Neural progenitor cell (in vitro differentiated cells): ENCODE data around the gene SPSB2. TPM values are rescaled to one million over a fixed set of nuclear protein-coding genes. Genes with fewer than 3 reads are reported as not detected.

Experiments used
- DNase-seq: peaks from one replicate; pipeline ENCODE4 v3.0.0-alpha.2; 2016; ENCODE audit warnings: low spot score
- H2AFZ ChIP-seq: fragments of 200-600 bp; sonication (generic); replicated peaks from 2 replicates; pipeline ENCODE4 v1.6.1; 2016; ENCODE audit warnings: antibody characterized with exemption
- H3F3A ChIP-seq: fragments of 200-600 bp; sonication (generic); 2 replicates; pipeline ENCODE4 v1.6.1; 2016; ENCODE audit warnings: antibody characterized with exemption, low read depth
- H3K27ac ChIP-seq: fragments of 200-600 bp; sonication (generic); 2 replicates; pipeline ENCODE4 v1.5.1; 2016; ENCODE audit warnings: mild to moderate bottlenecking
- H3K27me3 ChIP-seq: fragments of 200-600 bp; sonication (generic); 2 replicates; pipeline ENCODE4 v1.6.1; 2016; ENCODE audit warnings: mild to moderate bottlenecking, moderate library complexity
- H3K36me3 ChIP-seq: fragments of 200-600 bp; sonication (generic); 2 replicates; pipeline ENCODE4 v1.5.1; 2016
- H3K4me1 ChIP-seq: fragments of 200-600 bp; sonication (generic); 2 replicates; pipeline ENCODE4 v1.6.1; 2016; ENCODE audit warnings: mixed run types
- H3K4me2 ChIP-seq: fragments of 200-600 bp; sonication (generic); 2 replicates; pipeline ENCODE4 v1.6.1; 2016
- H3K4me3 ChIP-seq: fragments of 200-600 bp; sonication (generic); 2 replicates; pipeline ENCODE4 v1.5.1; 2016
- H3K79me2 ChIP-seq: fragments of 200-600 bp; sonication (generic); 2 replicates; pipeline ENCODE4 v1.6.1; 2016; ENCODE audit warnings: low read depth
- H3K9ac ChIP-seq: fragments of 200-600 bp; sonication (generic); 2 replicates; pipeline ENCODE4 v1.6.1; 2016
- H3K9me3 ChIP-seq: fragments of 200-600 bp; sonication (generic); 2 replicates; pipeline ENCODE4 v1.5.1; 2016; ENCODE audit warnings: low read depth
- H4K20me1 ChIP-seq: fragments of 200-600 bp; sonication (generic); 2 replicates; pipeline ENCODE4 v1.6.1; 2016; ENCODE audit warnings: low read depth
- H3K27ac Mint-ChIP-seq: 3 replicates; pipeline ENCODE4 v1.8.0; 2021; ENCODE audit warnings: mixed read lengths
- H3K27me3 Mint-ChIP-seq: 2 replicates; pipeline ENCODE4 v1.8.0; 2022; ENCODE audit warnings: low read depth, mild to moderate bottlenecking, inconsistent platforms, moderate library complexity, mixed read lengths; ENCODE audit not compliant: insufficient read depth
- H3K36me3 Mint-ChIP-seq: 3 replicates; pipeline ENCODE4 v1.8.0; 2021; ENCODE audit warnings: mixed read lengths
- H3K4me1 Mint-ChIP-seq: 3 replicates; pipeline ENCODE4 v1.8.0; 2021; ENCODE audit warnings: mixed read lengths
- H3K4me3 Mint-ChIP-seq: 3 replicates; pipeline ENCODE4 v1.8.0; 2021; ENCODE audit warnings: mild to moderate bottlenecking, moderate library complexity, mixed read lengths
- H3K9me3 Mint-ChIP-seq: 3 replicates; pipeline ENCODE4 v1.8.0; 2020; ENCODE audit warnings: mixed read lengths
- EZH2 ChIP-seq: fragments of 200-600 bp; sonication (generic); IDR thresholded peaks from 2 replicates; pipeline ENCODE4 v1.6.1; 2017; ENCODE audit warnings: antibody characterized with exemption, mild to moderate bottlenecking, moderate library complexity
- EZH2phosphoT487 ChIP-seq: fragments of 200-600 bp; sonication (generic); IDR thresholded peaks from 2 replicates; pipeline ENCODE4 v1.6.1; 2017; ENCODE audit warnings: antibody characterized with exemption
- total RNA-seq: library from RNA; depleted of rRNA; stranded (reverse); fragments of >200 nt; gene quantifications from 2 replicates; pipeline ENCODE4 v1.2.3, GENCODE V29; 2015; ENCODE audit warnings: low replicate concordance
- TF ChIP-seq, protein P1 (sequence below): fragments of 200-600 bp; sonication (generic); IDR thresholded peaks from 2 replicates; pipeline ENCODE4 v1.5.1; 2017; ENCODE audit warnings: antibody characterized with exemption, mild to moderate bottlenecking

The SPSB2 gene
- total RNA-seq, 1 donor from 2014 or later: 0.65 TPM

DNA sequence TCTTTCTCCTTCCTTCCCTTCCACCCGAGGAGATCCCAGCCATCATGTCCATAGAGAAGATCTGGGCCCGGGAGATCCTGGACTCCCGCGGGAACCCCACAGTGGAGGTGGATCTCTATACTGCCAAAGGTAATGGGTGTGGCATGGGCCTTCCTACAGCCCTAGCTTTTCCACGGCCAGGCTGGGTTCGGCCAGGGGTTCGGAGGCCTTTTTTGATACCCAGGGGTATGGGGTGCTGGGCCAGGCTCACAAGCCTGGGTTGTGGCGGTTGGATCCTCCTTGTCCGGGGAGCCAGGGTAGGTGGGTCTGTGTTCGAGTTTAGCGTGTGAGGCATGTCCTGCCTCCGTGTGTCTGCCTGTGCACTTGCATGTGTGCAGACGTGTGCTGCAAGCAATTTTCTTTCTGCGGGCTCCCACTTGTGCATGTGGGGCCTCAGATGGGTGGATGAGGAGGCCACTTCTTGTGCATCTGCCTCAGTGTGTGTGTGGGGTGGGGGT is 42.7 kb upstream of the SPSB2 start:
- no peaks in the 10 kb centered on the region for H3K27me3 ChIP-seq
- no peaks in the 10 kb centered on the region for H3K36me3 ChIP-seq
- no peaks in the 10 kb centered on the region for H3K9me3 ChIP-seq
- peak overlapping the region; percentile 79 for H3K4me3 ChIP-seq
- peak overlapping the region; percentile 90 for H3K4me3 Mint-ChIP-seq
- peaks cover 5% of the 10 kb centered on the region for H3K27me3 Mint-ChIP-seq
- peaks cover 31% of the 10 kb centered on the region for H3K79me2 ChIP-seq
- H3K27ac Mint-ChIP-seq: no peak overlapping the region
- no peak overlapping the region for H3K9ac ChIP-seq
- H3K4me2 ChIP-seq: peak overlapping the region; percentile 83
- H3K9me3 Mint-ChIP-seq: no peaks in the 10 kb centered on the region
- H3K27ac ChIP-seq: no peak overlapping the region
- DNase-seq: no peak
- no peak overlapping the region for H2AFZ ChIP-seq
- peaks cover 49% of the 10 kb centered on the region for H3K4me1 Mint-ChIP-seq
- H3K4me1 ChIP-seq: peaks cover 14% of the 10 kb centered on the region
- peaks cover 26% of the 10 kb centered on the region for H3F3A ChIP-seq
- peaks cover 19% of the 10 kb centered on the region for H4K20me1 ChIP-seq
- H3K36me3 Mint-ChIP-seq: peaks cover 29% of the 10 kb centered on the region
- TF ChIP-seq, protein P1, sequence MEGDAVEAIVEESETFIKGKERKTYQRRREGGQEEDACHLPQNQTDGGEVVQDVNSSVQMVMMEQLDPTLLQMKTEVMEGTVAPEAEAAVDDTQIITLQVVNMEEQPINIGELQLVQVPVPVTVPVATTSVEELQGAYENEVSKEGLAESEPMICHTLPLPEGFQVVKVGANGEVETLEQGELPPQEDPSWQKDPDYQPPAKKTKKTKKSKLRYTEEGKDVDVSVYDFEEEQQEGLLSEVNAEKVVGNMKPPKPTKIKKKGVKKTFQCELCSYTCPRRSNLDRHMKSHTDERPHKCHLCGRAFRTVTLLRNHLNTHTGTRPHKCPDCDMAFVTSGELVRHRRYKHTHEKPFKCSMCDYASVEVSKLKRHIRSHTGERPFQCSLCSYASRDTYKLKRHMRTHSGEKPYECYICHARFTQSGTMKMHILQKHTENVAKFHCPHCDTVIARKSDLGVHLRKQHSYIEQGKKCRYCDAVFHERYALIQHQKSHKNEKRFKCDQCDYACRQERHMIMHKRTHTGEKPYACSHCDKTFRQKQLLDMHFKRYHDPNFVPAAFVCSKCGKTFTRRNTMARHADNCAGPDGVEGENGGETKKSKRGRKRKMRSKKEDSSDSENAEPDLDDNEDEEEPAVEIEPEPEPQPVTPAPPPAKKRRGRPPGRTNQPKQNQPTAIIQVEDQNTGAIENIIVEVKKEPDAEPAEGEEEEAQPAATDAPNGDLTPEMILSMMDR: no peak
- TF ChIP-seq EZH2phosphoT487 (no peak), EZH2 (no peak)

DNA sequence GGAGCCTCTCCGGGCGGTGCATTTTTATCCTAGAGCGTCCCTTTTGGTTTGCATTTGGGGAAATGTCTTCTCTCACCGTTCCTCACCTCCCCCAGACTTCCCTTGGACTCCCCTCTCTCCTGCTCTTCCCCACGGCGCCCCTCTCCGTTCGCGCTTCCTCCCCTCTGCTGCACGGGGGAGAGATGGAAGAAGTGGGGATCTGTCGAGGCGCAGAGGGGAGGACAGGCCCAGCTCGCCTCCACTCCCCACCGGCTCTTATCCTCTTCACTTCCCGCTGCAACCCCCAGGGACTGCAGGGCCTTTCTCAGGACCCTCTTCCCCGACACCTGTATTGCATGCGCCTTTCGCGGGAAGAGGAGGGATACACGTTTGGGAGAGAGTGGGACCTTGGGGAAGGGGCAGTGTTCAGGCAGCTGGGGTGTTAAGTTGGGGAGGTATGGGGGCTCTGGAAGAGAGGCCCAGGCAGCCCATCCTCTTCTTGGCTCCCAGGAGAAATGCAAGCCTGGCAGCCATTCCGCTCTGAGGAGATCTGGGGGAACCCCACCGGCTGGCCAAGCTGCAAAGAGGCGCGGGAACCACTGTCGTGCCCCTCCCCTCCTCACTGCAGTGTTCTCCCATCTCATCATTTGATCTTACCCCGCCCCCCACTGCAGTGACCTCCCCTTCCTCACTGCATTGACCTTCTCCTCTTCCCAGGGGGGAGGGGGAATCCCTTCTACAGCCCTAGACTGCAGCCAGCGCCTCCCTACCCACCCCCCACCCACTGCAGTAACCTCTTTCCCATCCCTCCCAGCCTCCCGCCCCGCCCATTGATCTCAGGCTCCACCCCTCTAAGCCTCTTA is 42.1 kb upstream of the SPSB2 start:
- H3K4me3 Mint-ChIP-seq: peak overlapping the region; percentile 90
- H3K9me3 ChIP-seq: no peaks in the 10 kb centered on the region
- TF ChIP-seq EZH2 (no peak), EZH2phosphoT487 (no peak)
- TF ChIP-seq, protein P1: no peak
- peak overlapping the region; percentile 79 for H3K4me3 ChIP-seq
- H3K36me3 Mint-ChIP-seq: peaks cover 29% of the 10 kb centered on the region
- H3K4me1 ChIP-seq: peaks cover 14% of the 10 kb centered on the region
- peak overlapping the region; percentile 79 for H3K27ac Mint-ChIP-seq
- peaks cover 50% of the 10 kb centered on the region for H3K4me1 Mint-ChIP-seq
- H4K20me1 ChIP-seq: peaks cover 18% of the 10 kb centered on the region
- H3K9ac ChIP-seq: no peak overlapping the region
- H3K27me3 ChIP-seq: no peaks in the 10 kb centered on the region
- H3K27me3 Mint-ChIP-seq: peaks cover 5% of the 10 kb centered on the region
- H3K79me2 ChIP-seq: peaks cover 31% of the 10 kb centered on the region
- H3K36me3 ChIP-seq: no peaks in the 10 kb centered on the region
- H2AFZ ChIP-seq: no peak overlapping the region
- peak; percentile 81 for DNase-seq
- H3K4me2 ChIP-seq: peak overlapping the region; percentile 83
- H3K27ac ChIP-seq: no peak overlapping the region
- H3F3A ChIP-seq: peaks cover 31% of the 10 kb centered on the region
- H3K9me3 Mint-ChIP-seq: no peaks in the 10 kb centered on the region

DNA sequence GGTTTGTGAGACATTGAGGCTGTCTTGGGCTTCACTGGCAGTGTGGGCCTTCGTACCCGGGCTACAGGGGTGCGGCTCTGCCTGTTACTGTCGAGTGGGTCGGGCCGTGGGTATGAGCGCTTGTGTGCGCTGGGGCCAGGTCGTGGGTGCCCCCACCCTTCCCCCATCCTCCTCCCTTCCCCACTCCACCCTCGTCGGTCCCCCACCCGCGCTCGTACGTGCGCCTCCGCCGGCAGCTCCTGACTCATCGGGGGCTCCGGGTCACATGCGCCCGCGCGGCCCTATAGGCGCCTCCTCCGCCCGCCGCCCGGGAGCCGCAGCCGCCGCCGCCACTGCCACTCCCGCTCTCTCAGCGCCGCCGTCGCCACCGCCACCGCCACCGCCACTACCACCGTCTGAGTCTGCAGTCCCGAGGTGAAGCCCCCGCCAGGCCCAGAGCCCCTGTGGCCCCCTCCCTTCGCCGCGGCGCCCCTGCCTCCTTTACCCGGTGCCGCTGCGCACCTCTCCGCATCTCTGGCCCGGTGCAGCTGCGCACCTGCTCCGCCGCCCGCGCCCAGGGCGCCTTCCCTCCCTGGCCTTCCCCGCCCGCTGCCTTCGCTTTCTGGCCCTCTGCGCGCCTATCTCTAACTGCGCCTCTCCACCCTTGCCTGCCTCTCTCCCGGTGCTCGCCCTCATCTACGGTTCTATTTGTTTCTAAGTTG is 41.3 kb upstream of the SPSB2 start, which contains the start of gene ENO2:
ENO2 (plus strand) TSS at position 335 of the 701 bp plus-strand sequence. CDS start 1,253 bp downstream, outside the sequence.
- H3K27me3 Mint-ChIP-seq: peaks cover 5% of the 10 kb centered on the region

More for the DNA sequence above, 41.3 kb upstream of the SPSB2 start, which contains the start of gene ENO2:
- Mint-ChIP-seq H3K36me3 (peaks cover 21% of the 10 kb centered on the region), H3K27ac (peak within 1 kb of the TSS; percentile 85), H3K9me3 (no peaks in the 10 kb centered on the region), H3K4me1 (peaks cover 46% of the 10 kb centered on the region), H3K4me3 (peak within 1 kb of the TSS; percentile 90)
- peak within 1 kb of the TSS; percentile 79 for H3K4me3 ChIP-seq
- H3K27me3 ChIP-seq: no peaks in the 10 kb centered on the region
- H3K27ac ChIP-seq: no peak within 1 kb of the TSS
- H2AFZ ChIP-seq: peak within 1 kb of the TSS; percentile 79
- H3K4me1 ChIP-seq: peaks cover 14% of the 10 kb centered on the region
- H3K9ac ChIP-seq: no peak within 1 kb of the TSS
- peak within 1 kb of the TSS; percentile 83 for H3K4me2 ChIP-seq
- no peak for TF ChIP-seq EZH2
- no peak for TF ChIP-seq EZH2phosphoT487
- TF ChIP-seq, protein P1: no peak
- H3K9me3 ChIP-seq: no peaks in the 10 kb centered on the region
- H3F3A ChIP-seq: peaks cover 39% of the 10 kb centered on the region
- peaks cover 18% of the 10 kb centered on the region for H4K20me1 ChIP-seq
- peaks cover 31% of the 10 kb centered on the region for H3K79me2 ChIP-seq
- H3K36me3 ChIP-seq: no peaks in the 10 kb centered on the region
- peak; percentile 79 for DNase-seq
